GM18870 (cell line): Measurements from ENCODE around the gene MAP3K3.

Experiments used
- ATAC-seq: cut with Tn5 transposase; IDR thresholded peaks from one replicate; pipeline ENCODE4 v1.9.1; 2021; ENCODE audit warnings: moderate library complexity; ENCODE audit not compliant: unreplicated experiment

The MAP3K3 gene

GRCh38 chr17:63692195-63692816 is 70.1 kb downstream of the MAP3K3 start:
- ATAC-seq = no peak

- no peak for ATAC-seq
These were observed 71.3 kb downstream of the MAP3K3 start for GRCh38 chr17:63693411-63694113.

- no peak for ATAC-seq
These were observed 72.2 kb downstream of the MAP3K3 start for GRCh38 chr17:63694229-63694949.

GRCh38 chr17:63694950-63695773 is 72.9 kb downstream of the MAP3K3 start:
- no peak for ATAC-seq

- ATAC-seq = no peak
These were observed 73.7 kb downstream of the MAP3K3 start for GRCh38 chr17:63695889-63696288.

- ATAC-seq = no peak
These were observed 74.3 kb downstream of the MAP3K3 start for GRCh38 chr17:63696381-63696961.

- peak; percentile 40 for ATAC-seq
These were observed 75.4 kb downstream of the MAP3K3 start for GRCh38 chr17:63697341-63698286.

- no peak for ATAC-seq
These were observed 76.2 kb downstream of the MAP3K3 start for GRCh38 chr17:63698381-63698885.

- no peak for ATAC-seq
These were observed 76.8 kb downstream of the MAP3K3 start for GRCh38 chr17:63698886-63699637.

- ATAC-seq = no peak
These were observed 77.7 kb downstream of the MAP3K3 start, which contains the start of gene LIMD2 for GRCh38 chr17:63699638-63700527. LIMD2 (minus strand) TSS chr17:63700125; CDS start chr17:63699298, 827 bp downstream.

GRCh38 chr17:63700528-63701455 is 78.6 kb downstream of the MAP3K3 start:
- ATAC-seq = no peak

- ATAC-seq = no peak
These were observed 79.2 kb downstream of the MAP3K3 start for GRCh38 chr17:63701456-63701820.

- no peak for ATAC-seq
These were observed 79.9 kb downstream of the MAP3K3 start for GRCh38 chr17:63701868-63702720.

GRCh38 chr17:63702721-63703015 is 80.5 kb downstream of the MAP3K3 start:
- no peak for ATAC-seq

GRCh38 chr17:63703029-63703428 is 80.8 kb downstream of the MAP3K3 start:
- ATAC-seq = no peak
